Left lung (tissue), 10 donors: ENCODE results near the gene NFIX. TPM values are rescaled to one million over a fixed set of nuclear protein-coding genes. Genes with fewer than 3 reads are reported as not detected.

Source experiments
- ATAC-seq: fragments of 200-7000 bp; cut with Tn5 transposase; one replicate; pipeline ENCODE4 v1.9.1; 2020; ENCODE audit warnings: moderate library complexity
- DNase-seq, 4 donors: peaks; one replicate each; pipeline ENCODE4 v3.0.0-alpha.2; 2013 to 2020
- H3K27ac ChIP-seq, 2 donors: fragments of 200-600 bp; sonication (generic) in 1 of 2; one replicate each; pipeline versions ENCODE4 v1.5.0 to v1.8.0; 2020 to 2021
- H3K27me3 ChIP-seq, 2 donors: fragments of 200-600 bp; sonication (generic) in 1 of 2; one replicate each; pipeline versions ENCODE4 v1.5.0 to v1.8.0; 2020 to 2021
- H3K36me3 ChIP-seq, 2 donors: fragments of 200-600 bp; sonication (generic) in 1 of 2; one replicate each; pipeline versions ENCODE4 v1.5.0 to v1.8.0; 2020 to 2021
- H3K4me1 ChIP-seq, 2 donors: fragments of 200-600 bp; one replicate each; pipeline ENCODE4 v1.8.0; 2021
- H3K4me3 ChIP-seq, 2 donors: fragments of 200-600 bp; sonication (generic) in 1 of 2; one replicate each; pipeline versions ENCODE4 v1.5.0 to v1.8.0; 2020 to 2021; ENCODE audit warnings: mild to moderate bottlenecking in 1 of 2
- H3K9me3 ChIP-seq, 2 donors: fragments of 200-600 bp; sonication (generic) in 1 of 2; one replicate each; pipeline versions ENCODE4 v1.5.0 to v1.8.0; 2020 to 2021
- CTCF ChIP-seq, 2 donors: fragments of 200-600 bp; sonication (generic) in 1 of 2; IDR thresholded peaks; one replicate each; pipeline versions ENCODE4 v1.5.0 to v1.8.0; 2021; ENCODE audit warnings: antibody characterized with exemption in 2 of 2
- intact Hi-C, 2 donors: fragments of 100-400 bp; cut with DNase I; formaldehyde crosslinking; loops; one replicate each; pipeline versions ENCODE4 v1.11.2 to v1.14.2; 2022
- polyA plus RNA-seq, 6 donors: library from polyadenylated mRNA; unstranded; fragments of 120-200 nt; gene quantifications; one replicate each; pipeline ENCODE4 v1.2.1, GENCODE V29; 2013; ENCODE audit not compliant: insufficient read length in 6 of 6
- total RNA-seq, 2 donors: library from RNA; stranded (reverse); fragmentation: NEBNext Ultra II Directional; extraction: Animal tissue kit (Norgen Biotek cat#: 25700); gene quantifications; one replicate each; pipeline ENCODE4 v1.2.1, GENCODE V29; 2021
- donor health status: DM: no; HTN: yes; CAD: no.
- donor health status: DM: no; HTN: no; CAD: no.

Gene NFIX
- total and polyA plus RNA-seq, 8 donors: 92.6 to 237 (median 123) TPM

DNA sequence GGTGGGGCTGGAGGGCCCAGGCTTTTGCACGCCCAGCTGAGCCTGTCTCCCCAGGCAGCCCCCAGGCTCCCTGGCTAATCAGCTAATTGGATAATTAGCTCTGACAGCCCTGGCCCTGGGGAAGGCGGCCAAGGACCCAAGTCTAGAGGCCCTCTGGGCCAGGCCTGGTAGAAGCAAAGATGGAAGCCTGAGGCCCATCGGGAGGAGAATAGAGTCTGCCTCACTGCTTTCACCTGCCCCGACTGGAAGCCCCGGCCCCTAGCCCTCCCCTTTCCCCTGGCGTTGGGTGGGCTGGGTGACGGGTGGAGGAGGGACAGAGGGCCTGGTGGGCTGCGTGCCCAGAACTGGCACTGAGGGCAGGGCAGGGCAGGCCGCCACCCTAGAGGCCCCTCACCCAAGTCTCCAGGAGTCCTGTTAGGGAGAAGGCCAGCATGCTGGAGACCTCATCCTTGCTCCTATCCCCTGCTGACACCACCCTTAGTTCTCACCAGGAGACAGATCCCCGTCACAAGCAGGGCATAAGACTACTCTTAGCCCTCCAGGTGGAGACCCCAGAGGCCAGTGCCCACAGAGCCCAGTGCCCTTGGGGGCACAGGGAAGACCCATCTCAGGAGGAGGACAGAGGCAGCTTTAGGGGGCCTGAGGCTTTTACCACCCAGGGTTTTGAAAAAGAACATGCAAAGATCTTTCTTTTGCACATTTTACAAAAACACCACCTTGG, 95.4 kb downstream of the NFIX start:
- peak in 1 of 4 donors; percentile 66 for DNase-seq
- Histone ChIP-seq H3K27ac (peak overlapping the region; percentile 28 to 85), H3K9me3 (no peaks in the 10 kb centered on the region), H3K4me1 (peaks cover 37 to 40% of the 10 kb centered on the region in 2 donors), H3K4me3 (no peak overlapping the region), H3K27me3 (peaks cover 0 to 5% of the 10 kb centered on the region in 2 donors), H3K36me3 (peaks cover 0 to 24% of the 10 kb centered on the region in 2 donors)
- intact Hi-C loops: loop anchor here (5.0 to 10.0 kb wide), 2 partner anchors 103 to 106 kb away; no protein-coding TSS in a partner anchor
- ATAC-seq: no peak
- TF ChIP-seq CTCF (IDR thresholded peaks at IDR 0.05): no peak

DNA sequence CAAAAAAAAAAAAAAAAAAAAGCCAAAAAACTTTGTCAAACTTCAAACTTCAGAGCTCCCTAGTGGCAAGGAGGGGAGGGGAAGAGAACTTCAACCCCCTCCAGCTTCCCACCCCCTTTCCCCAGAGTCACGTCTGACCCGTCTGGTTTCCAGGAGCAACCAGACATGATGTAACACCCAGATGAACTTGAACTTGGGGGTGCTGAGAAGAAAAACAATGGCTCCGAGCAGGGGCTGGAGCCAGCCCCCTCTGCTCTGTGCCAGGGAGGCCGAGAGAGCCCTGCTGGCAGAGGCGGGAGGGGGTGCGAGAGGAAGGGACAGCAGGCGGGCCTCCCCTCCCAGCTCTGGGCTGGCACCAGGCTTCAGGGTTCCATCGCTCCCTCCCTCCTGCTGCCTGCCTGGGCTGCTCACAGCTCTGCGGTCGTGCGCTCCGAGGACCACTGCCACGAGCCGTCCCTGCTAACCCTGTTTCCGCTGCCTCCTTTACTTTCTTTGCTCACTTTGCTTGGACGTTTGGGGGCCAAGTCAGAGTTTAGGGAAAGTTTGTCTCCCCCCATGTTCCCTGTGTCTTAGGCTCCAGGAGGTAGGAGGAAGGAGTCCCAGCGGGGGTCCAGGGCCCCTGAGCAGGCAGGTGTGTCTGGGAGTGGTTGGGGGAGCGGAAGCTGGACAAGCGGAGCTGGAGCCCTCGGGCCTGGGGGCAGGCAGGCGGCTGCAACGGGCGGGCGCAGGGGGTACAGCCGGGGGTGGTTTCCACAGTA, 96.3 kb downstream of the NFIX start:
- Histone ChIP-seq H3K27ac (peak overlapping the region; percentile 49 to 85), H3K4me1 (peaks cover 36 to 41% of the 10 kb centered on the region in 2 donors), H3K36me3 (peaks cover 0 to 24% of the 10 kb centered on the region in 2 donors), H3K4me3 (no peak overlapping the region), H3K9me3 (no peaks in the 10 kb centered on the region), H3K27me3 (peaks cover 0 to 9% of the 10 kb centered on the region in 2 donors)
- intact Hi-C loops: loop anchor here (5.0 to 10.0 kb wide), 2 partner anchors 104 to 107 kb away; no protein-coding TSS in a partner anchor
- ATAC-seq: peak; percentile 43
- no peak for TF ChIP-seq CTCF (IDR thresholded peaks at IDR 0.05)
- DNase-seq: peak in 3 of 4 donors; percentile 72 to 95 (median 88)

- intact Hi-C loops: loop anchor here (5.0 to 10.0 kb wide), 2 partner anchors 105 to 107 kb away; no protein-coding TSS in a partner anchor
- no peak for DNase-seq
- peaks cover 0 to 12% of the 10 kb centered on the region in 2 donors for H3K27me3 ChIP-seq
- H3K36me3 ChIP-seq: peaks cover 0 to 24% of the 10 kb centered on the region in 2 donors
- no peaks in the 10 kb centered on the region for H3K9me3 ChIP-seq
- H3K4me3 ChIP-seq: no peak overlapping the region
- no peak for TF ChIP-seq CTCF (IDR thresholded peaks at IDR 0.05)
- peak overlapping the region; percentile 49 to 85 for H3K27ac ChIP-seq
- ATAC-seq: no peak
- H3K4me1 ChIP-seq: peaks cover 36 to 47% of the 10 kb centered on the region in 2 donors
These were observed 96.9 kb downstream of the NFIX start for GRCh38 chr19:13092158-13092543.

DNA sequence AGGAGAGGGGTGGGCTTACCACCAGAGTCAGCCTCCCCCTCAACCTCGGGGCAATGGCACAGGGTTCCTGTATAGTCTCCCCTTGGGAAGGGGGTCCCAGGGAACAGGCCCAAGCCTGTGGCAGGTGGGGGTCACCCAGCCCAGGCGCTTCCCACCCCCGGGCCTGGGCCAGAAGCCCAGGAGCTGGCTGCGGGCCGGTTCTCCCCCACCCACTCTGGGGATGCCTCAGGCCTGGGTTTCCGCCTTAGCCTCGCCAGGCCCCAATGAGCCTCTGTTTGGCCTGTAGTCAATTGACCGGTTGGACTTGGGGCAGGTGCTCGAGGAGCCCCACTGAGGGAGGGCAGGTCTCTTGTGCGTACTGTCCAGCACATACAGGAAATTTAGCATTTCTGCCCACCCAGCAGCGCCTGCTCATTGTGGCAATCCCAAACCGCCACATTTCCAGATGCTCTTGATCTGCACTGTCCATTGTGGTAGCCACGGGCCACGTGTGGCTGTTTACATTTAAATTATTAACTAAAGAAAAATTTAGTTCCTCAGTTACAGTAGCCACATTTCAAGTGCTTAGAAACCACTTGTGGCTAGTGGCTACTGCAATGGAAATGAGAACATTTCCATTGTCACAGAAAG, 97.4 kb downstream of the NFIX start:
- intact Hi-C loops: loop anchor here (5.0 to 10.0 kb wide), 2 partner anchors 105 to 108 kb away; no protein-coding TSS in a partner anchor
- peaks cover 36 to 52% of the 10 kb centered on the region in 2 donors for H3K4me1 ChIP-seq
- ATAC-seq: peak; percentile 10

More for the DNA sequence above, 97.4 kb downstream of the NFIX start:
- Histone ChIP-seq H3K4me3 (no peak overlapping the region), H3K27me3 (peaks cover 0 to 12% of the 10 kb centered on the region in 2 donors), H3K36me3 (peaks cover 0 to 24% of the 10 kb centered on the region in 2 donors), H3K27ac (peak overlapping the region; percentile 49 to 85), H3K9me3 (no peaks in the 10 kb centered on the region)
- TF ChIP-seq CTCF (IDR thresholded peaks at IDR 0.05): no peak
- peak in 1 of 4 donors; percentile 69 for DNase-seq
